Ramos (cell line): ENCODE measurements around the gene MYL6B.

Experiments
- in situ Hi-C: fragments of 300-500 bp; cut with MboI; formaldehyde crosslinking; loops from one replicate; pipeline ENCODE4 v1.14.3; 2022; ENCODE audit warnings: low sequenced_read_pairs; ENCODE audit not compliant: unreplicated experiment

MYL6B gene

GRCh38 chr12:56162468-56163290 lies 10.3 kb downstream of the MYL6B start:
- in situ Hi-C loops: no loop called here

- in situ Hi-C loops: no loop called here
Measured at GRCh38 chr12:56163533-56164344, 11.4 kb downstream of the MYL6B start.

- in situ Hi-C loops: no loop called here
Measured at GRCh38 chr12:56164345-56164729, 11.9 kb downstream of the MYL6B start.

- in situ Hi-C loops: no loop called here
Measured at GRCh38 chr12:56165369-56165768, 13.0 kb downstream of the MYL6B start.

GRCh38 chr12:56169229-56169759 lies 16.9 kb downstream of the MYL6B start:
- in situ Hi-C loops: no loop called here

- in situ Hi-C loops: no loop called here
Measured at GRCh38 chr12:56172839-56173238, 20.5 kb downstream of the MYL6B start.

GRCh38 chr12:56178347-56178746 lies 26.0 kb downstream of the MYL6B start:
- in situ Hi-C loops: no loop called here

- in situ Hi-C loops: loop anchor here (5.0 kb wide), 1 partner anchor 60 kb away; the partner anchor contains the start of gene ESYT1
Measured at GRCh38 chr12:56186957-56187356, 34.6 kb downstream of the MYL6B start.

- in situ Hi-C loops: loop anchor here (5.0 kb wide), 1 partner anchor 61 kb away; the partner anchor contains the start of gene ESYT1
Measured at GRCh38 chr12:56188131-56188777, 35.9 kb downstream of the MYL6B start.

GRCh38 chr12:56188778-56189098 lies 36.4 kb downstream of the MYL6B start:
- in situ Hi-C loops: loop anchor here (5.0 kb wide), 1 partner anchor 61 kb away; the partner anchor contains the start of gene ESYT1

- in situ Hi-C loops: loop anchor here (5.0 kb wide), 1 partner anchor 62 kb away; the partner anchor contains the start of gene ESYT1
Measured at GRCh38 chr12:56189099-56189917, 36.9 kb downstream of the MYL6B start, which contains the start of gene SMARCC2. Gene SMARCC2 (minus strand): TSS chr12:56189483. CDS start chr12:56189461, 22 bp downstream.

GRCh38 chr12:56189918-56190694 lies 37.7 kb downstream of the MYL6B start:
- in situ Hi-C loops: loop anchor here (5.0 to 10.0 kb wide), 2 partner anchors 63 to 275 kb away; partner anchors contain the start of genes ESYT1 and SPRYD4

GRCh38 chr12:56190695-56191155 lies 38.3 kb downstream of the MYL6B start:
- in situ Hi-C loops: loop anchor here (10.0 kb wide), 1 partner anchor 274 kb away; the partner anchor contains the start of gene SPRYD4

- in situ Hi-C loops: loop anchor here (10.0 kb wide), 1 partner anchor 272 kb away; the partner anchor contains the start of gene SPRYD4
Measured at GRCh38 chr12:56192582-56192981, 40.2 kb downstream of the MYL6B start.

GRCh38 chr12:56193025-56193578 lies 40.7 kb downstream of the MYL6B start:
- in situ Hi-C loops: loop anchor here (10.0 kb wide), 1 partner anchor 272 kb away; the partner anchor contains the start of gene SPRYD4

GRCh38 chr12:56196818-56197550 lies 44.6 kb downstream of the MYL6B start:
- in situ Hi-C loops: loop anchor here (10.0 kb wide), 1 partner anchor 268 kb away; the partner anchor contains the start of gene SPRYD4
